ENCODE measurements around the gene MEMO1.
"Not testable (repeated sequence)": the region's sequence is repeated elsewhere in the genome, so short reads cannot be mapped to it uniquely, and the experiment has no call there.

MEMO1 gene

DNA sequence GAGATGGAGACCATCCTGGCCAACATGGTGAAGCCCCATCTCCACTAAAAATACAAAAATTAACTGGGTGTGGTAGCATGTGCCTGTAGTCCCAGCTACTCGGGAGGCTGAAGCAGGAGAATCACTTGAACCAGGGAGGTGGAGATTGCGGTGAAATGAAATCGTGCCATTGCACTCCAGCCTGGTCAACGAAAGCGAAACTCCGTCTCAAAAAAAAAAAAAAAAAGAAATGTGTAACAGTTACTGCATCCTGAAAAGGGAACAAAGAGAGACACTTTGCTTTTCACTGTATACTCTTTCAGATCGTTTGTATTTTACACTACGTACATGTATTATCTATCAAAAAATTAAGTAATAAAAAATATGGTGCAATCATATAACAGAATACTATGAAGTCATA, 53.9 kb downstream of the MEMO1 start:
- not testable (repeated sequence) for DNase-seq

DNA sequence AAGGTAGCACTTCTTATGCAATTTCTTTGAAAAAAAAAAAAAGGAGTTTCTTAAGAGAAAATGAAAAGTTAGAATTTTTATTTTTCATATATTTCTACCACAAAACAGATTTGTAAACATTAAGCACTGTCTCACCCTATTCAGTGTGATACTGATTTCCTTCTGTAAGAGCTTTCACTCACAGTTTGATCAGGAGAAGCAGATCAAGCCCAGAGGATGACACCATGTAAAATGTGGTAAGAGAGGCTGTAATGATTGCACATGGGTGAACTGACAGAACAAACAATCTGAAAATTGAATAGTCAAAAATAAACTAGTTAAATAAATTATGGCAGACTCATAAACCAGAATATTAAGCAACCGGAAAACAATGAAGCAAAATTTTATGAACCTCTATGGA, 54.5 kb downstream of the MEMO1 start:
- no peak for DNase-seq

DNA sequence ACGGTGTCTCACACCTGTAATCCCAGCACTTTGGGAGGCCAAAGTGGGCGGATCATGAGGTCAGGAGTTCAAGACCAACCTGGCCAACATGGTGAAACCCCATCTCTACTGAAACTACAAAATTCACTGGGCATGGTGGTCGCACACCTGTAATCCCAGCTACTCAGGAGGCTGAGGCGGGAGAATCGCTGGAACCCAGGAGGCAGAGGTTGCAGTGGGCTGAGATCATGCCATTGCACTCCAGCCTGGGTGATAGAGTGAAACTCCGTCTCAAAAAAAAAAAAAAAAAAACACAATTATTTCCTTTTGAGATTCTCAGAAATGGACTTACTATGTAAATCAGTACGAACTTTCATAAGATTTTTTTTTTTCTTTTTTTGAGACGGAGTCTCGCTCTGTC, 57.7 kb downstream of the MEMO1 start:
- not testable (repeated sequence) for DNase-seq

DNA sequence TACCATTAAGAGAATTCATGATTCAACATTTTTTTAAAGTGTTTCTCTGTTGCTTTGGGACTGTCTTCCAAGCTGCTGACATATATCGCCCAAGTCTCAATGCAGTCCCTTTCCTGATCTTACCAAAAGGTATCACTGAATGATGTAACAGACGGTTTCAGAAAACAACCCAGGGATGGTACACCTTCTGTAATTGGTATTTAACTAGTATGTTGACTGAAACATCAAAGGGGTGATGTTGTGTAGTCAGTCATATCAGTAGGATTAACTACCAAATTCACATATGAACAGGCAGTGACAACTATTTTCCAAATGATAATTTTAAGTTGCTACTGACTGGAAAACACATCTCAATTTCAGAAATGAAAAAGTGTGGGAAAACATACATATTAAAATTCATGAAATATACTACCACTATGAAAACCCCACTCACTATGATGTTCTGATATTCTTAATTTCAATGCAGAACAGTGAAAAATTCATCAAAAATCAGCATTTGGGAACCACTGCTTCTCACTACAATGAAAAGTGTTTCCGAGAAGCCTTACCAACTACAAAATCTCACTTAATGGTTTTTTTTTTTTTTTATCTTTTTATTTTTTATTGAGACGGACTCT, 59.8 kb downstream of the MEMO1 start:
- no peak for DNase-seq

DNA sequence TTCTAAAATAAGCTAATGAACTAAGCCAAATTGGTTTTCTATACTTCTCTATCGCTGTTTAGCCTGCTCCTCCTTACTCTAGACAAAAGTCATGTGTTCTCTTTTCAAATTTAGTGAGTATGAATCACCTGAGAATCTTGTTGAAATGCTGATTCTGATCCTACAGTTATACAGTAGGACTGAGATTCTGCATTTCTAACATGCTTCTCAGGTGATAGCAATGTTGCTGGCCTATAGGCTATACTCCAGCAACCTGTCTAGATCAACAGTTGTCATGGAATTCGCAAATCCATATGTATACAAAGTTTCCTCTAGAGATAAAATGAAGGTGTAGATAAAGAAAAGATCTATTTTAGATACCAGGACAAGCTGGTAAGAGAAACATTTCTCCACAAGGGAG, 62.9 kb downstream of the MEMO1 start:
- DNase-seq, result no peak

DNA sequence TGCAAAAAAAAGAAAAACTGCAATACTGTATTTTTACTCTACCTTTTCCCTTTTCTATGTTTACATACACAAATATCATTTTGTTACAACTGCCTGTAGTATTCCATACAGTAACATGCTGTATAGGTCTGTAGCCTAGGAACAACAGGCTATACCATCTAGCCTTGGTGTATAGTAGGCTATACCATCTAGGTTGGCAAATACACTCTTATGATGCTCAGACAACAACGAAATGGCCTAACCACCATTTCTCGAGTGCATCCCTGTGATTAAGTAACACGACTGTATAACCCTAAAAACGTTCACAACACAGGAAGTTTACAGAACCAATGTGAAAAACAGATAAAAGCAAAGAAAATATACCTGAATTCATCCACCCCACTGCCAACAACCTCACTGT, 64.0 kb downstream of the MEMO1 start:
- DNase-seq, result no peak

DNA sequence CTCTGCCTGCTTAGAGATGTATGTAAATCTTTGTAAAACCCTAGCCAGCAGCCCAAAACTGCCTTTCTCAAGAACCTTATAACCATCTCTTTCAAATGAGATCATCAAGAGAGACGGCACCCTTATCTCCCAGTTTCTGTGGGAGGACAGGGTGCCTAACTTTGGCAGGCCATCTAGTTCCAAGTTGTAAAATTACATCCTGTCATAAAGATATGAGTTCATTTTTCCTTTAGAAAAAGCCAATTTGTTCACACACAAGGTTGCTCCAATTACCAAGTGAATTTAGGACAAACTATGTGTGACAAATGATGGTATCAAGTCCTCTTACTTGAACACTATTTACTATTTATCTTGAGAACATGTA, 65.3 kb downstream of the MEMO1 start:
- DNase-seq, result no peak

DNA sequence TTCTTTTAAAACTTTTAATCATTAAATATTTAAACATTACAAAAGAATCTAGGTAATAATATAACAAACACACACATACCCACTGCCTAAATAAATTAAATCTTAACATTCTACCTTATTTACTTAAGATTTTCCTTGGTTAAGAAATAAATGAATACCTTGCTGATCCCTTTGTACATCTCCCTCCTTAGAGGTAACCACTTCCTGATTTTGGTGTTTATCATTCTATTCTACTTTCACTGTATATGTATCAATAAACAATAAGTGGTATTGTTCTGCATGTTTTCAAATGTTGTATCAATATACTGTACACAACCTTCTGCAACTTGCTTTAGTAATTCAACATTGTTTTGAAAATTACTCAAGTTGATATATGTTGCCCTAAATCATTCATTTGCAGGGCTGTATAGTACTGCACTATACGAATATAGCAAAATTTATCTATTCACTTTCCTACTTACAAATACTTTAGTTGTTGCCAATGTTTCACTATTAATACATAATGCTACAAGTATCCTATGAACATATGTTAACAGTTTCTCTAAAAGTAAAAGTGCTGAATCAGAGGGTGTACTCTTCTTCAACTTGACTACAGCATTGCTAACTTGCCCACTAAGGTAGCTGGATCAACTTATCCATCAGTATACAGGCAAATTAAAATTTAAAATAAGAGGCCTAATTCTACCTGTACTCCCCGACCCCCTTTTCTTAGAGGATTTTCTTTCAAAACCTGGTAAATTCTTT, 65.8 kb downstream of the MEMO1 start:
- DNase-seq, result no peak

DNA sequence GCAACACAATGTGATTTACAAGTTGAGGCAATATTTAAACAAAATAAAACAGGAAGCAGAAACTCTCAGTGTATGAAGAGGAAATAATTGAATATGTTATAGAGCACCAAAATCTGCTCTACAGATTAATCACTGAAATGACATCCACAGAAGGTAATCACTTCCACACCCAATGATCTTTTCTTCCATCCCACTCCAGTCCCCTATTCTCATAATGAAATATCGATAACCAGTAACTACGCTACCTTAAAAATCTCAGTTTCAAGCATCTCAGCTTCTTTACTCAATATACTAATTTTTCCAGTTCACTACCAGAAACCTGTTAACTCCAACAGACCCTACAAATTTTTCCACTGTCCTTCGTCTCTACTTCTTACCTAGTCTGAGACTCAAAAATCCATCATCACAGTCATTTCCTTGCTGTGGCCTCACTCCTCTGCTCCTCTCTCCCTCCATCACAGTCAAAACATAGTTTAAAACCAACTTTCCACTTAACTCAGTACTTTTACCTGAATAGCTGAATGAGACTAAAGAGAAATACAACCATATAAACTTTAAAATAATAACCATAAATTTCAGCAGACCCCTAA, 67.1 kb downstream of the MEMO1 start:
- no peak for DNase-seq

DNA sequence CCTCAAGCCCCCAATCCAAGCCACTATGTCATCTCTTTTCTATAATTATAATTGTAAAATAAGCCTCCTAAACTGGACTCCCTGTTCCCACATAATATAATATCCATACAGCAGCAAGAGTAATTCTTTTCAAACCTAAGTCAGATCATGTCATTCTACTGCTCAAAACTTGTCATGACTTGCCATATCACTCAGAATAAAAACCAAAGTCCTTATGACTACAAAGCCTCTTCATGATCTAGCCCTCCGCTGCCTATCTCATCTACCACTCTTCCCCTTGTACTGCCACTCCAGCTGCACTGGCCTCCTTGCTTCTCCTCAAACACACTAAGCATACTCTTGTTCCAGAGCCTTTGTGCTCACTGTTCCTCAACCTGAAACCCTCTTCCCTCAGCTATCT, 69.9 kb downstream of the MEMO1 start:
- no peak for DNase-seq

DNA sequence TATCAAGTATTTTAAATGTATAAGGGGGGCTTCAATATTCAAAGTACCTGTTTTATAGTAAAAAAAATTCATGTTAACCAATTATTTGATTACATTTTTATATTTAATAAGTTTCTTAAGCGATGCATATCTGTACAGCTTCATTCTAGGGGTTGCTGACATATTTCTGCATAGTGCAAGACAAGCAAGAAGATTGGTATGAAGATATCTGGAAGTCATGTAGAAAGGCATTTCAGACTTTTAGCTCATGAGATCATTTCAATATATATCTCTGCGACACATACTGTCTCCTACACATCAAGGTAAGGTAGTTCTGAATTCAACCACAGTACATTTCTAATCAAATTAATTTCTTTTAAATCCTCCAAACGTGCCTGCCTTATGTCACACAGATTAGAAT, 73.1 kb downstream of the MEMO1 start:
- no peak for DNase-seq

DNA sequence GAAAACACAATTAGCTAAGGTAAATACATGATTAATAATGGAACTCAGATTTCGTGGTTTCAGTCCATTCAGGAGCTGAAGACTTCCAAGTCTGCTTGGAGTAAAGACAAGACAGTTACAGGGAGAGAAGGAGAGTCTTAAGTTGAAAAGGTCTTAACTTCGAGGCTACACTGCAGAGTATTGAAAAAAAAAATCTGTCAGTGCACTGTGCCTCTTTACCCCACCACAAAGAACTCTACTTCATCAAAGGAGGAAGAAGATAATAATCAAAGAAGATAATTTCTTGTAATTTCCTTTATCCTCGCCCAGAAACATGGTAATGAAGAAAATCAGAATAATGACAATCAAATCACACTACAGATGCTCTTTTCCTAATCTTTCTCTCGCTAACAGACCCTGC, 75.4 kb downstream of the MEMO1 start:
- no peak for DNase-seq

DNA sequence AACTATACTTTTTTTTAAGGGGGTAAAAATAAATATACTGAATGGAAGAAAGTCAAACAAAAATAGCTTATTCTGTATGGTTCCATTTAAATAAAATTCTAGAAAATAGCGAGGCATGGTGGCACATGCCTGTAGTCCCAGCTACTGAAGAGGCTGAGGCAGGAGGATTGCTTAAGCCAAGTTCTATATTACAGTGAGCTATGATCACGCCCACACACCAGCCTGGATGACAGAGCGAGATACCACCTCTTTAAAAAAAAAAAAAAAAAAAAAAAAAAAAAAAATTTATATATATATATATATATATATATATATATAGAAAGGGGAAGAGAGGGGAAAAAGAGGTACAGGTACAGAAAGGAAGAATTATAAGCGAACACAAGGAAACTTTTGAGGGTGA, 77.7 kb downstream of the MEMO1 start:
- no peak for DNase-seq

DNA sequence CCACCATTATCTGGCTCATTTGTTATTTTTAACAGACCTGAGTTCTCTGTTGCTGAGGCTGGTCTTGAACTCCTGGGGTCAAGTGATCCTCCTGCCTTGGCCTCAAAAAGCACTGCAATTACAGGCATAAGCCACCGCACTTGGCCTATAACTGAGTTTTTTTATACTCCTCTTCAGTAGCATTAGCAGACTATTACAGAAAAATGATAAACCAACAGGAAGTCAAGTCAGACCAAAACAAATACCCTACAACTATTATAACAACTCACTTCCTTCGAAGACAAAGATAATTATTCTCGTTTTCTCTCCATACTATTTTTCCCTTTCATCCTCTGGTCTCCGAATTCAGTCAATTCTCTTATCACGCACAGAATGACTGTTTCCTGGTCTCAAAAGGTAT, 78.2 kb downstream of the MEMO1 start:
- DNase-seq, result no peak

DNA sequence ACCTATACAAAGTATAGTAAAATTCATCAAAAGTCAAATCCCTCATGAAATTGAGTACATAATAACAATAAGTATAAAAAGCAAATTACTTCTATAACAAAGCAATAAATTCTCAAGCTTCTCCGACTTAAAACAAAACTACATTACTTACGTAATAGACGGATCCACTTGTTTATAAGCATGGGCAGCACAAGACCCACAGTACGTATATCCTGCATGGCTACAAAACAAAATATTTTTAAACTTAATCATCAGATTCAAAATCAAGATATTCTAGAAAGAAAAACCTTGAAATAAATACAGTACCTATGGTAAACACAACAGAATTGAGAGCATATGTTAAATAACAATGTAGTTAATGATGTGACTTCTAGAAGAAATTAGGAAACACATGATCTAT, 78.9 kb downstream of the MEMO1 start:
- no peak for DNase-seq

DNA sequence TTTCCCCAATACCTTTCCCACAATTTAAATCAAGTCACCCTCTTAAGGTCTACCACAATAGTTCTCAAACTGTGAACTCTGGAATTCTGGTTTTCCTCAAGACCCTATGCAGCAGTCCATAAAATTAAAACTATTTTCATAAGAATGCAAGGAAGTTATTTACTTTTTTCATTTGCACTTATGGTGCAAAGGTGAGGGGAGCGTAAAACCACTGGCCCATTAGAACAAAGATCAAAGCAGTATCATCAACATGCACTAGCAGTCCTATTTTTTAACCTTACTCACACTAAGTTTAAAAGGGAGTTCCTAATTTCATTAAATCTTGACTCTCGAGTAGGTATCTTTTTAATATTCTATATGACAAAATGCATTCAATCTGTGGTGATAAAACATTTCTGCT, 85.3 kb downstream of the MEMO1 start:
- DNase-seq, result no peak

DNA sequence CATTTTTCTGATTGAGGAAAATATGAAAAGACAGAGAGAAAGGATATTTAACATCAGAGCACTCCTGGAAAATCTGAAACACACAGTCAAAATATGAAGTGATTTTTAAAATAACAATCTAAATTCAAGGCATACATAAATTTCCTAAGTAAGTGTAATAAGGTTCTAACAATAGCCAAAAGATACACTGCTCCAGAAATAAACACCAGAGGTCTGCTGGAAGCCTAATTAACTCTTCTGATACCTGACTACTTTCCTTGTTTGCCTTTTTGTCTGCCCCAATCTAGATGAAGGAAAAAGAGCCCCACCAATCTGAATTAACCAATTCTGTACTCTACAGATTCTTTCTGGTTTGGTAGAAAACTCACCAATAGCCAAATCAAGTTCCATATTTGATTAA, 87.1 kb downstream of the MEMO1 start:
- DNase-seq, result no peak

DNA sequence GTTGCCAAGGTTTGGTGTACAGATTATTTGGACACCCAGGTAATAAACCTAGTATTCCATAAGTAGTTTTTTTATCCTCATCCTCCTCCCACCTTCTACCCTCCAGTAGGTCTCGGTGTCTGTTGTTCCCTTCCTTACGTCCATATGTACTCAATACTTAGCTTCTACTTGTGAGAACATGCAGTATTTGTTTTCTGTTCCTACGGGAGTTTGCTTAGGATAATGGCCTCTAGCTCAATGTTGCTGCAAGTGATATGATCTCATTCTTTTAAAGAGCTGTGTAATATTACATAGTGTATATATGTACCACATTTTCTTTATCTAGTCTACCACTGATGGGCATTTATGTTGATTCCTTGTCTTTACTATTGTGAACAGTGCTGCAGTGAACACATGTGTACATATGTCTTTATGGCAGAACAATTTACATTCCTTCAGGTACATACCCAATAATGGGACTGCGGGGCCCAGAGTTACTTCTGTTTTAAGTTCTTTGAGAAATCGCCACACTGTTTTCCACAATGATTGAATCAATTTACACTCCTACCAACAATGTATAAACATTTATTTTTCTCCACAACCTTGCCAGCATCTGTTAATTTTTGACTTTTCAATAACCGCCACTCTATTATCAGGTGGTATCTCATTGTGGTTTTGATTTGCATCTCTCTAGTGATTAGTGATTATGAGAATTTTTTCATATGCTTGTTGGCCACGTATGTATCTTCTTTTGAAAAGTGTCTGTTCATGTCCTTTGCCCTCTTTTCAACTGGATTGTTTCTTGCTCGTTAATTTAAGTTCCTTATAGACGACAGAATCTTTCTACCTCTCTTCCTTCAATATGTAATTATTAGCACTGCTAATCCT, 88.0 kb downstream of the MEMO1 start:
- no peak for DNase-seq

DNA sequence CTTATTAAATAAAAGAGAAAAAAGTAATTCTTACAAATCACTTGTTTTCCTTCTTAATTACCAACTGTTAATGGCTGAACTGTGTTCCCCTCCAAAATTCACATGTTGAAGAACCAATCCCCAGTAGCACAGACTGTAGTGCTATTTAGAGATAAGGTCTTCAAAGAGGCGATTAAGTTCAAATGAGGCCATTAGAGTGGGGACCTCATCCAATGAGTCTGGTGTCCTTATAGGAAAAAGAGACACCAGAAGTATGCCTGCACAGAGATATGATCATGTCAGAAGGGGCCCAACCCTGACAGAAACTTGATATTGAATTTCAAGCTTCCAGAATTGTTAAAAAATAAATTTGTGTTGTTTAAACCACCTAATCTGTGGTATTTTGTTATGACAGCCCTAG, 89.8 kb downstream of the MEMO1 start:
- no peak for DNase-seq

DNA sequence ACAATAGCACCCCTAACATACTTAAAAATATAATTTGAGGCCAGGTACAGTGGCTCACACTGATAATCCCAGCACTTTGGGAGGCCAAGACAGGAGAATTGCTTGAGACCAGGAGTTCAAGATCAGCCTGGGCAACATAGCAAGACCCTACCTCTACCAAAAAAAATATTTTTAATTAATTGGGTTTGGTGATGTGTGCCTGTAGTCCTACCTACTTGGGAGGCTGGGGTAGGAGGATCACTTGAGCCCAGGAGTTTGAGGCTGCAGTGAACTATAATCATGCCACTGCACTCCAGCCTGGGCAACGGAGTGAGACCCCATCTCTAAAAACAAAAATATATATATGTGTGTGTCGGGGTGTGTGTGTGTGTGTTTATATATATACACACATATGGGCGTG, 91.3 kb downstream of the MEMO1 start:
- DNase-seq, result no peak

DNA sequence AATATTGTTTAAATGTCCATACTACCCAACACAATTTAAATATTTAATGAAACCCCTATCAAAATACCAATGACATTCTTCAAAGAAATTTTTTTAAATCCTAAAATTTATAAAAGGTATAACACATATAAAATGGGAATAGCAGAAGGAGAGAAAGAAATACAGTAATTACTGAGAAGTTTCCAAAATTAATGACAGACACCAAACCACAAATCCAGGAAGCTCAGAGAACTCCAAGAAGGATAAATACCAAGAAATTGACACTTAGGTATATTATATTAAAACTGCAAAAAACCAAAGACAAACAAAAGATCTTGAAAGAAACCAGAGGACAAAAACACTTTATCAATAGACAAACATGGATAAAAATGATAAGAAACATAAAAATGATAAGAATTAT, 101.1 kb downstream of the MEMO1 start:
- DNase-seq, result no peak

DNA sequence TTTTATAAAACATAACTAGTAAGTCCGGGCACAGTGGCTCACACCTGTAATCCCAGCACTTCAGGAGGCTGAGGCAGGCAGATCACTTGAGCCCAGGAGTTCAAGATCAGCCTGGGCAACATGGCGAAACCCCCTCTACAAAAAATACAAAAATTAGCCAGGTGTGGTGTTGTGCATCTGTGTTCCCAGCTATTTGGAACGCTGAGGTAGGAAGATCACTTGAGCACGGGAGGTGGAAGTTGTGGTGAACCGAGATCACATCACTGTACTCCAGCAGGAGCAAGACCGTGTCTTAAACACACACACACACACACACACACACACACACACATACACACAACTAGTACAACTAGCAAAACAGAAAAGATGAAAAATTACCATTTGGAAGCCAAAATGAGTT, 103.3 kb downstream of the MEMO1 start:
- DNase-seq, result not testable (repeated sequence)

DNA sequence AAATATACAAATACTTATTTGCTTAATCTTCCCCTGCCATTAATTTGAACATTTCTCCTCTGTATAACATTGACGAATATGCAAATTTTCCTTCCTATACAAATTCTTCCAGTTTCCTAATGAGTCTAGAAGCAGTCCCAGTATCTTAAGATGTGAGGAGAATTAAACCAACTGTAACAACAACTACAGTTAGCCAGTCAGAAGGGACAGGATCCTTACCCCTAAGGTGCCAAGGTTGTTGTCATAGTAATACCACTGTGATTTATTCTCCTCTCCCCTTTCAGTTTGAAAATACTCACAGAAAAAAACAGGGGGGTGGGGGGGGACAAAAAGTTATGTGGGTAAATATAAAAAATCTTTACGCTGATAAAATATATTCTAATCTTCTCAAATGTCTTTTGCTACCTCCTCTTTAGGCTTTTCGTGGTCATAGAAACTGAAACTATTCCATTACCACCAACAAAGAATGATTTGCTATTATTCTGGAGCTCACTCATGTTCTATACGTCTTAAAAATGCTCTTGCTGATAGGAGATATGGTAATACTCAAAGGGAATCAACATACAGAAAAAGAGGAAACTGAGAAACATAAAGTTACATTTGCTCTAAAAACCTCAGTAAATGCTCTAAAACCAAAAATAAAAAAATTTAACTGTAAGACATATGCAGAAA, 107.6 kb downstream of the MEMO1 start:
- DNase-seq, result no peak

Data from left hindlimb (tissue), 1 donor.